Measurements from ENCODE around the gene EPHA7.

The EPHA7 gene

GRCh38 chr6:93304505-93304904 lies 114.9 kb downstream of the EPHA7 start:
- H3K4me3 ChIP-seq (replicated peaks in 1 of 2; ENCODE audit: low read depth in 2 of 2, low read length in 2 of 2), result no peak overlapping the region
- no peak for DNase-seq (ENCODE audit: low read depth in 2 of 2)
- no peak for TF ChIP-seq CTCF (IDR thresholded peaks at IDR 0.05; ENCODE audit: low read depth, low read length)

GRCh38 chr6:93300661-93301060 lies 118.7 kb downstream of the EPHA7 start:
- no peak for TF ChIP-seq CTCF (IDR thresholded peaks at IDR 0.05; ENCODE audit: low read depth, low read length)
- peak in 1 of 2 donors; percentile 2 for DNase-seq (ENCODE audit: low read depth in 2 of 2)
- no peak overlapping the region for H3K4me3 ChIP-seq (replicated peaks in 1 of 2; ENCODE audit: low read depth in 2 of 2, low read length in 2 of 2)

- TF ChIP-seq CTCF (IDR thresholded peaks at IDR 0.05; ENCODE audit: low read depth, low read length), result no peak
- no peak for DNase-seq (ENCODE audit: low read depth in 2 of 2)
- no peak overlapping the region for H3K4me3 ChIP-seq (replicated peaks in 1 of 2; ENCODE audit: low read depth in 2 of 2, low read length in 2 of 2)
Observed at GRCh38 chr6:93299622-93300021, 119.7 kb downstream of the EPHA7 start.

GRCh38 chr6:93295631-93296030 lies 123.7 kb downstream of the EPHA7 start:
- no peak overlapping the region for H3K4me3 ChIP-seq (replicated peaks in 1 of 2; ENCODE audit: low read depth in 2 of 2, low read length in 2 of 2)
- no peak for DNase-seq (ENCODE audit: low read depth in 2 of 2)
- TF ChIP-seq CTCF (IDR thresholded peaks at IDR 0.05; ENCODE audit: low read depth, low read length), result no peak

GRCh38 chr6:93294879-93295278 lies 124.5 kb downstream of the EPHA7 start:
- H3K4me3 ChIP-seq (replicated peaks in 1 of 2; ENCODE audit: low read depth in 2 of 2, low read length in 2 of 2), result no peak overlapping the region
- TF ChIP-seq CTCF (IDR thresholded peaks at IDR 0.05; ENCODE audit: low read depth, low read length), result no peak
- DNase-seq (ENCODE audit: low read depth in 2 of 2), result no peak

- no peak for TF ChIP-seq CTCF (IDR thresholded peaks at IDR 0.05; ENCODE audit: low read depth, low read length)
- no peak overlapping the region for H3K4me3 ChIP-seq (replicated peaks in 1 of 2; ENCODE audit: low read depth in 2 of 2, low read length in 2 of 2)
- no peak for DNase-seq (ENCODE audit: low read depth in 2 of 2)
Observed at GRCh38 chr6:93293872-93294271, 125.5 kb downstream of the EPHA7 start.

GRCh38 chr6:93293460-93293859 lies 125.9 kb downstream of the EPHA7 start:
- DNase-seq (ENCODE audit: low read depth in 2 of 2), result no peak
- no peak overlapping the region for H3K4me3 ChIP-seq (replicated peaks in 1 of 2; ENCODE audit: low read depth in 2 of 2, low read length in 2 of 2)
- TF ChIP-seq CTCF (IDR thresholded peaks at IDR 0.05; ENCODE audit: low read depth, low read length), result no peak
